MM.1S (cell line): ENCODE results near the gene SLC22A13.

Experiments
- DNase-seq: peaks from one replicate; pipeline ENCODE4 v3.0.0-alpha.2; 2015
- H2AFZ ChIP-seq: fragments of 300-600 bp; sonication (generic); 2 replicates; pipeline ENCODE4 v1.6.0; 2016; ENCODE audit warnings: antibody characterized with exemption, low read length
- H3F3A ChIP-seq: fragments of 300-600 bp; sonication (generic); 2 replicates; pipeline ENCODE4 v1.6.1; 2016; ENCODE audit warnings: mild to moderate bottlenecking, antibody characterized with exemption, low read length, moderate library complexity, mixed read lengths; ENCODE audit not compliant: insufficient read depth
- H3K27ac ChIP-seq: fragments of 300-600 bp; sonication (generic); 2 replicates; pipeline ENCODE4 v1.5.1; 2016; ENCODE audit warnings: mild to moderate bottlenecking, low read length
- H3K27me3 ChIP-seq: fragments of 300-600 bp; sonication (generic); replicated peaks from 2 replicates; pipeline ENCODE4 v1.6.0; 2016; ENCODE audit warnings: low read length; ENCODE audit not compliant: insufficient read depth
- H3K36me3 ChIP-seq: fragments of 300-600 bp; sonication (generic); replicated peaks from 2 replicates; pipeline ENCODE4 v1.6.1; 2016; ENCODE audit warnings: mild to moderate bottlenecking, low read length, mixed read lengths; ENCODE audit not compliant: insufficient read depth
- H3K4me1 ChIP-seq: fragments of 300-600 bp; sonication (generic); 2 replicates; pipeline ENCODE4 v1.6.1; 2016; ENCODE audit warnings: low read length, mixed read lengths
- H3K4me2 ChIP-seq: fragments of 300-600 bp; sonication (generic); 2 replicates; pipeline ENCODE4 v1.6.0; 2016; ENCODE audit warnings: low read depth, low read length
- H3K4me3 ChIP-seq: fragments of 300-600 bp; sonication (generic); 2 replicates; pipeline ENCODE4 v1.5.1; 2016; ENCODE audit warnings: low read length, mixed read lengths
- H3K79me2 ChIP-seq: fragments of 300-600 bp; sonication (generic); 2 replicates; pipeline ENCODE4 v1.6.1; 2016; ENCODE audit warnings: mixed run types, low read length, mixed read lengths
- H3K9ac ChIP-seq: fragments of 300-600 bp; sonication (generic); 2 replicates; pipeline ENCODE4 v1.6.1; 2016; ENCODE audit warnings: low read length, mixed read lengths
- H3K9me2 ChIP-seq: fragments of 300-600 bp; sonication (generic); replicated peaks from 2 replicates; pipeline ENCODE4 v1.6.1; 2016; ENCODE audit warnings: mild to moderate bottlenecking, low read length, mixed read lengths; ENCODE audit not compliant: insufficient read depth
- H3K9me3 ChIP-seq: fragments of 300-600 bp; sonication (generic); replicated peaks from 2 replicates; pipeline ENCODE4 v1.6.1; 2016; ENCODE audit warnings: mild to moderate bottlenecking, low read length, mixed read lengths; ENCODE audit not compliant: insufficient read depth
- H4K20me1 ChIP-seq: fragments of 300-600 bp; sonication (generic); 2 replicates; pipeline ENCODE4 v1.6.1; 2016; ENCODE audit warnings: mild to moderate bottlenecking, low read length, moderate library complexity, mixed read lengths; ENCODE audit not compliant: insufficient read depth
- EZH2 ChIP-seq: fragments of 300-600 bp; sonication (generic); optimal IDR thresholded peaks from 2 replicates; pipeline ENCODE3; 2017; ENCODE audit warnings: low read depth, mild to moderate bottlenecking, antibody characterized with exemption, low read length, mixed read lengths
- EZH2phosphoT487 ChIP-seq: fragments of 300-600 bp; sonication (generic); IDR thresholded peaks from 2 replicates; pipeline ENCODE4 v1.6.1; 2018; ENCODE audit warnings: antibody characterized with exemption, low read length
- TF ChIP-seq, protein P1 (sequence below): fragments of 300-600 bp; sonication (generic); IDR thresholded peaks from 2 replicates; pipeline ENCODE4 v1.5.1; 2016; ENCODE audit warnings: antibody characterized with exemption, low read length, mixed read lengths

SLC22A13 gene

DNA sequence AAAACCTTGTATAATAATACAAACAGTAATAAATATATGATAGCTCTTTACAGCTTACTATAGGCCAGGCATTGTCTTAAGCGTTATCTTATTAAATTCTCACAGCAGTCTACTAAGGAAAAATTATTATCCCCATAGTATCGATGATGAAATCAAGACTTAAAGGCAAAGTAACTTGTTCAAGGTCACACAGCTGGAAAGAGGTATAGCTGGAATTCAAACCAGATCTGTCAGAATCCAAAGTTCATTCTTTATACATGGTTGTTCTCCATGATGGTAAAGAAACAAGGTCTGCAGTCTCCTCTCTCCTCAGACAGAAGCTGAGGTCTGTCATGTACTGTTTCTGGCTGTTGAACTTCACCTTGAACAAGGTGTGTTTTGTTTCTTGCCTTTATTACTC lies 15.4 kb upstream of the SLC22A13 start:
- TF ChIP-seq, protein P1, sequence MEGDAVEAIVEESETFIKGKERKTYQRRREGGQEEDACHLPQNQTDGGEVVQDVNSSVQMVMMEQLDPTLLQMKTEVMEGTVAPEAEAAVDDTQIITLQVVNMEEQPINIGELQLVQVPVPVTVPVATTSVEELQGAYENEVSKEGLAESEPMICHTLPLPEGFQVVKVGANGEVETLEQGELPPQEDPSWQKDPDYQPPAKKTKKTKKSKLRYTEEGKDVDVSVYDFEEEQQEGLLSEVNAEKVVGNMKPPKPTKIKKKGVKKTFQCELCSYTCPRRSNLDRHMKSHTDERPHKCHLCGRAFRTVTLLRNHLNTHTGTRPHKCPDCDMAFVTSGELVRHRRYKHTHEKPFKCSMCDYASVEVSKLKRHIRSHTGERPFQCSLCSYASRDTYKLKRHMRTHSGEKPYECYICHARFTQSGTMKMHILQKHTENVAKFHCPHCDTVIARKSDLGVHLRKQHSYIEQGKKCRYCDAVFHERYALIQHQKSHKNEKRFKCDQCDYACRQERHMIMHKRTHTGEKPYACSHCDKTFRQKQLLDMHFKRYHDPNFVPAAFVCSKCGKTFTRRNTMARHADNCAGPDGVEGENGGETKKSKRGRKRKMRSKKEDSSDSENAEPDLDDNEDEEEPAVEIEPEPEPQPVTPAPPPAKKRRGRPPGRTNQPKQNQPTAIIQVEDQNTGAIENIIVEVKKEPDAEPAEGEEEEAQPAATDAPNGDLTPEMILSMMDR: no peak
- TF ChIP-seq EZH2phosphoT487 (no peak), EZH2 (no peak)
- Histone ChIP-seq H3K9ac (no peak overlapping the region), H3K79me2 (no peaks in the 10 kb centered on the region), H3K36me3 (peaks cover 4% of the 10 kb centered on the region; the same call in 1 of the 2 replicates), H4K20me1 (no peaks in the 10 kb centered on the region), H3K9me2 (no peaks in the 10 kb centered on the region), H3K4me2 (no peak overlapping the region), H2AFZ (no peak overlapping the region), H3K4me1 (no peaks in the 10 kb centered on the region), H3K9me3 (no peaks in the 10 kb centered on the region), H3F3A (no peaks in the 10 kb centered on the region), H3K27me3 (no peaks in the 10 kb centered on the region), H3K27ac (no peak overlapping the region), H3K4me3 (no peak overlapping the region)
- no peak for DNase-seq

DNA sequence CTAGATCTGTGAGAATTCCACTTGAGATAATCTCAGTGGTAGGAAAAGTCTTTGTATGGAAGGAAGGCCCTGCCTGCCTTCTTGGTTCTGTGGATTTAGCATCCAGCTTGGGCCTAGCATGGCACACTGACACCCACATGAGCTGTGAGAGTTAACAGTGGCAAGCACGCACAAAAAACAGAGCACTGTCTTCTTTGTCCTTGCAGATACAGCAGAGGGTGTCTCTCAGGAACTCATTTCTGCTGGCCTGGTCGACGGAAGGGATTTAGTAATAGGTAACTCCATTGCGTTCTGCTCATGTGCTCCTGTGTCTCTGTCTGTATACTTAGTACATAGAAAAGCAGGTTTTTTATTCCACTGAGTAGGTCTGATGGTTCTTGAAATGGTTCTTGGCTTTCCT lies 14.4 kb upstream of the SLC22A13 start:
- TF ChIP-seq, protein P1: no peak
- TF ChIP-seq EZH2: no peak
- no peak for TF ChIP-seq EZH2phosphoT487
- H3K36me3 ChIP-seq: peaks cover 4% of the 10 kb centered on the region; the same call in 1 of the 2 replicates
- no peaks in the 10 kb centered on the region for H3K27me3 ChIP-seq
- H2AFZ ChIP-seq: no peak overlapping the region
- H3K79me2 ChIP-seq: no peaks in the 10 kb centered on the region
- DNase-seq: no peak
- H3K9ac ChIP-seq: no peak overlapping the region
- H3K4me1 ChIP-seq: no peaks in the 10 kb centered on the region
- H4K20me1 ChIP-seq: no peaks in the 10 kb centered on the region
- no peaks in the 10 kb centered on the region for H3K9me2 ChIP-seq
- H3K9me3 ChIP-seq: no peaks in the 10 kb centered on the region
- no peak overlapping the region for H3K4me3 ChIP-seq
- no peak overlapping the region for H3K4me2 ChIP-seq
- H3K27ac ChIP-seq: no peak overlapping the region
- H3F3A ChIP-seq: no peaks in the 10 kb centered on the region

DNA sequence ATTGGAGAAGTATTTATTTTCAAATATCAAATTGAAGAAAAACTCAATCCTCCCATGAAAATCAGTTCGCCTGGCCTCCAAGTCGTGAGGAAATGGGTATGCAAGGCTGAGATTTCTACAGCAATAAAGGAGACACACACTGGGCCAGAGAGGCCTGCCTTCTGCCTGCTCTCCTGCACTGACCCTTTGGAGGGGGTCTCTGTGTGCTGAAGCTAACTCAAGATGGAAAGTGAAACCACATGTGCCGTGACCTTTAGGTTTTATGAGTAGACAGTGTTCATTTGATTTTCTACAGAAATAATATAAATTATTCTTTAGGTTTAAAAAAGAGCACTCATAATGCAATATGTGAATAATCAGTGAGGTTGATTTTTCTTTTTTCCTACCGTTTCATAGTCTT lies 11.9 kb upstream of the SLC22A13 start:
- Histone ChIP-seq H3K9me2 (no peaks in the 10 kb centered on the region), H3K4me1 (no peaks in the 10 kb centered on the region), H3K79me2 (no peaks in the 10 kb centered on the region), H3K4me3 (no peak overlapping the region), H3K27ac (no peak overlapping the region), H4K20me1 (no peaks in the 10 kb centered on the region), H3F3A (no peaks in the 10 kb centered on the region), H3K9ac (no peak overlapping the region), H3K27me3 (no peaks in the 10 kb centered on the region), H3K36me3 (peaks cover 4% of the 10 kb centered on the region; the same call in 1 of the 2 replicates), H3K9me3 (no peaks in the 10 kb centered on the region), H3K4me2 (no peak overlapping the region), H2AFZ (no peak overlapping the region)
- TF ChIP-seq EZH2 (no peak), EZH2phosphoT487 (no peak)
- TF ChIP-seq, protein P1: no peak
- DNase-seq: no peak

DNA sequence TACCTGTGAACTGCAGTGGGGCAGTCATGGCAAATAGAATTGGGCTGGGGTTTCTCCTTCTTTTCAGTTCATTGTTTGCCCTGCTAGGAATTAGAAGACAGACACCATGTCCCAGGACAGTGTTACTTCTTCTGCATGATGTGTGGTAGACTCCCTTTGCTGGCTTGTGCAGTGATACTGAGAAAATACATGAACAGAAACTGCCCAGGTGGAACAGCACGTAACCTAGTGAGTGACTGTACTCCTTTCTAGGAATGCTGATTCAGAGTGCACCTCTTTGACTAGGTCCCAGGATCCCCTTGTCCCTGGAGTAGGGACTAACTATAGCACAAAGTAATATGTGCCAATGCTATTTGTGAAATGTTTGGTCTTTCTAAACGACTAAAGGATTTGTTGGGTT lies 10.7 kb upstream of the SLC22A13 start:
- no peak for DNase-seq

More for the DNA sequence above, 10.7 kb upstream of the SLC22A13 start:
- H3F3A ChIP-seq: no peaks in the 10 kb centered on the region
- no peak overlapping the region for H2AFZ ChIP-seq
- no peaks in the 10 kb centered on the region for H4K20me1 ChIP-seq
- no peaks in the 10 kb centered on the region for H3K27me3 ChIP-seq
- H3K4me1 ChIP-seq: no peaks in the 10 kb centered on the region
- H3K9me3 ChIP-seq: no peaks in the 10 kb centered on the region
- H3K9ac ChIP-seq: no peak overlapping the region
- peaks cover 4% of the 10 kb centered on the region; the same call in 1 of the 2 replicates for H3K36me3 ChIP-seq
- no peak overlapping the region for H3K4me2 ChIP-seq
- H3K79me2 ChIP-seq: no peaks in the 10 kb centered on the region
- no peaks in the 10 kb centered on the region for H3K9me2 ChIP-seq
- TF ChIP-seq EZH2 (no peak), EZH2phosphoT487 (no peak)
- TF ChIP-seq, protein P1: no peak
- H3K27ac ChIP-seq: no peak overlapping the region
- H3K4me3 ChIP-seq: no peak overlapping the region
